Natural killer cell (primary cell): Measurements from ENCODE around the gene MIA3. TPM values are rescaled to one million over a fixed set of nuclear protein-coding genes. Genes with fewer than 3 reads are reported as not detected.

Experiments used
- ATAC-seq, 3 donors: fragments of 150-1000 bp in 2 of 3; fragments of 200-7000 bp in 1 of 3; cut with Tn5 transposase; 1 replicate in 1 of 3; 2 replicates in 2 of 3; pipeline ENCODE4 v1.10.0; 2021; ENCODE audit warnings: mild to moderate bottlenecking in 2 of 3, moderate library complexity in 2 of 3
- DNase-seq, 2 donors: peaks; one replicate each; pipeline versions ENCODE4 v3.0.0 to v3.0.0-alpha.2; 2013 to 2021; ENCODE audit warnings: mixed read lengths in 1 of 2
- H3K27ac ChIP-seq: one replicate; pipeline ENCODE4 v1.5.1; 2013; ENCODE audit warnings: mild to moderate bottlenecking, low read length
- H3K27me3 ChIP-seq: one replicate; pipeline ENCODE4 v1.6.1; 2013; ENCODE audit warnings: low read length; ENCODE audit not compliant: control insufficient read depth, insufficient read depth
- H3K36me3 ChIP-seq: one replicate; pipeline ENCODE4 v1.6.1; 2013; ENCODE audit warnings: low read length; ENCODE audit not compliant: control insufficient read depth, insufficient read depth
- H3K4me1 ChIP-seq: one replicate; pipeline ENCODE4 v1.6.1; 2013; ENCODE audit warnings: low read length; ENCODE audit not compliant: control insufficient read depth, insufficient read depth
- H3K4me3 ChIP-seq: one replicate; pipeline ENCODE4 v1.5.1; 2013; ENCODE audit warnings: low read length
- H3K9me3 ChIP-seq: one replicate; pipeline ENCODE4 v1.6.1; 2013; ENCODE audit warnings: low read length; ENCODE audit not compliant: control insufficient read depth, insufficient read depth
- H3K27ac Mint-ChIP-seq, 2 donors: one replicate each; pipeline ENCODE4 v1.8.0; 2022; ENCODE audit warnings: mild to moderate bottlenecking in 2 of 2, mixed read lengths in 2 of 2, moderate library complexity in 1 of 2
- H3K27me3 Mint-ChIP-seq, 2 donors: one replicate each; pipeline ENCODE4 v1.8.0; 2022; ENCODE audit warnings: low read depth in 2 of 2, mixed read lengths in 2 of 2
- H3K36me3 Mint-ChIP-seq: one replicate; pipeline ENCODE4 v1.8.0; 2022; ENCODE audit warnings: mixed read lengths
- H3K4me1 Mint-ChIP-seq, 2 donors: one replicate each; pipeline ENCODE4 v1.8.0; 2022; ENCODE audit warnings: mixed read lengths in 2 of 2
- H3K4me3 Mint-ChIP-seq: one replicate; pipeline ENCODE4 v1.8.0; 2022; ENCODE audit warnings: mild to moderate bottlenecking, moderate library complexity, mixed read lengths
- H3K9me3 Mint-ChIP-seq, 2 donors: one replicate each; pipeline ENCODE4 v1.8.0; 2022; ENCODE audit warnings: mixed read lengths in 2 of 2
- WGBS: methylation state at CpG from one replicate; pipeline ENCODE4 v1.1.7; 2013; ENCODE audit warnings: missing lambda C conversion rate; ENCODE audit not compliant: insufficient coverage; 5-methylcytosine and 5-hydroxymethylcytosine counted together
- intact Hi-C: fragments of 100-400 bp; cut with micrococcal nuclease; formaldehyde crosslinking; loops from one replicate; pipeline ENCODE4 v1.14.2; 2022
- total RNA-seq, 4 donors: library from RNA; stranded (reverse); fragments of 120-200 nt in 1 of 4; gene quantifications; one replicate each; pipeline versions ENCODE4 v1.2.3 to v1.2.4, GENCODE V29; 2013 to 2022
- TF ChIP-seq, protein P1 (sequence below): fragments of 200-600 bp; IDR thresholded peaks from one replicate; pipeline ENCODE4 v1.8.0; 2022; ENCODE audit warnings: antibody characterized with exemption

Gene MIA3
- total RNA-seq, 3 donors from 2014 or later (not counting 1 experiment from before 2014, with no cell fraction given), result 87.0 to 98.8 (median 94.0) TPM

DNA sequence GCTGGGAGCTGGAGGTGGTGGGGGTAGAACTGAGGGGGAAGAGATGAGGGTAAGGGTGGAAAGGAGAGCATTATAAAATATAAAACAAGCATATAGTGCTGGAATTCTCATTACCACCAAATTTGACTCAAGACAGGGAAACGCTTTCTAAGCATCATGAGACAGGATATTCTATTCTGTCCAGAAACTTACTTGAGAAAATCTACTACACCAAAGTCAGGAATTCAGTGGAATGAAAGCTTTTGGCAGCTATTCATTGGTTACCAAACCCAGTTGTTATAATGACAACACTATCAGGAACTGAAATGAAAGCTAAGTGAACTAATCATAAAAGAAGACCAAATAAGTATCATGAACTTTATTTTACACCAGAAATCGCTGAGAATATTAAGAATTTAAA lies 79.9 kb downstream of the MIA3 start:
- TF ChIP-seq, protein P1, sequence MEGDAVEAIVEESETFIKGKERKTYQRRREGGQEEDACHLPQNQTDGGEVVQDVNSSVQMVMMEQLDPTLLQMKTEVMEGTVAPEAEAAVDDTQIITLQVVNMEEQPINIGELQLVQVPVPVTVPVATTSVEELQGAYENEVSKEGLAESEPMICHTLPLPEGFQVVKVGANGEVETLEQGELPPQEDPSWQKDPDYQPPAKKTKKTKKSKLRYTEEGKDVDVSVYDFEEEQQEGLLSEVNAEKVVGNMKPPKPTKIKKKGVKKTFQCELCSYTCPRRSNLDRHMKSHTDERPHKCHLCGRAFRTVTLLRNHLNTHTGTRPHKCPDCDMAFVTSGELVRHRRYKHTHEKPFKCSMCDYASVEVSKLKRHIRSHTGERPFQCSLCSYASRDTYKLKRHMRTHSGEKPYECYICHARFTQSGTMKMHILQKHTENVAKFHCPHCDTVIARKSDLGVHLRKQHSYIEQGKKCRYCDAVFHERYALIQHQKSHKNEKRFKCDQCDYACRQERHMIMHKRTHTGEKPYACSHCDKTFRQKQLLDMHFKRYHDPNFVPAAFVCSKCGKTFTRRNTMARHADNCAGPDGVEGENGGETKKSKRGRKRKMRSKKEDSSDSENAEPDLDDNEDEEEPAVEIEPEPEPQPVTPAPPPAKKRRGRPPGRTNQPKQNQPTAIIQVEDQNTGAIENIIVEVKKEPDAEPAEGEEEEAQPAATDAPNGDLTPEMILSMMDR, result no peak
- H3K27ac Mint-ChIP-seq, result no peak overlapping the region
- H3K36me3 Mint-ChIP-seq, result peaks cover 7% of the 10 kb centered on the region
- H3K4me1 Mint-ChIP-seq, result peaks cover 19 to 24% of the 10 kb centered on the region in 2 donors
- peaks cover 41% of the 10 kb centered on the region for H3K36me3 ChIP-seq
- no peaks in the 10 kb centered on the region for H3K9me3 ChIP-seq
- H3K4me3 Mint-ChIP-seq, result no peak overlapping the region
- H3K9me3 Mint-ChIP-seq, result no peaks in the 10 kb centered on the region
- 100% methylated on average over 1 of the region's 2 CpGs for WGBS
- H3K4me3 ChIP-seq, result no peak overlapping the region
- H3K27me3 Mint-ChIP-seq, result no peaks in the 10 kb centered on the region
- DNase-seq (no peak), ATAC-seq (no peak)
- no peak overlapping the region for H3K27ac ChIP-seq
- H3K27me3 ChIP-seq, result no peaks in the 10 kb centered on the region
- peaks cover 4% of the 10 kb centered on the region for H3K4me1 ChIP-seq
- intact Hi-C loops, result no loop called here

GRCh38 chr1:222702210-222702609 lies 84.3 kb downstream of the MIA3 start:
- H3K36me3 ChIP-seq, result peaks cover 33% of the 10 kb centered on the region
- H3K4me3 Mint-ChIP-seq, result no peak overlapping the region

GRCh38 chr1:222704260-222704659 lies 86.4 kb downstream of the MIA3 start:
- ATAC-seq (no peak), DNase-seq (no peak)
- H3K36me3 ChIP-seq, result peaks cover 28% of the 10 kb centered on the region
- H3K9me3 ChIP-seq, result no peaks in the 10 kb centered on the region
- H3K4me3 Mint-ChIP-seq, result no peak overlapping the region
- no peaks in the 10 kb centered on the region for H3K9me3 Mint-ChIP-seq
- H3K4me3 ChIP-seq, result no peak overlapping the region
- H3K4me1 Mint-ChIP-seq, result peaks cover 17 to 38% of the 10 kb centered on the region in 2 donors
- intact Hi-C loops, result no loop called here
- peaks cover 8% of the 10 kb centered on the region for H3K36me3 Mint-ChIP-seq
- no peak overlapping the region for H3K27ac Mint-ChIP-seq
- TF ChIP-seq, protein P1, result no peak
- no peak overlapping the region for H3K27ac ChIP-seq
- no CpG with 5 or more reads among the region's 1 CpG for WGBS
- no peaks in the 10 kb centered on the region for H3K27me3 ChIP-seq
- no peaks in the 10 kb centered on the region for H3K27me3 Mint-ChIP-seq
- H3K4me1 ChIP-seq, result no peaks in the 10 kb centered on the region

More at GRCh38 chr1:222702210-222702609, 84.3 kb downstream of the MIA3 start:
- DNase-seq (no peak), ATAC-seq (no peak)
- Histone ChIP-seq H3K27me3 (no peaks in the 10 kb centered on the region), H3K4me1 (no peaks in the 10 kb centered on the region), H3K9me3 (no peaks in the 10 kb centered on the region), H3K4me3 (no peak overlapping the region), H3K27ac (no peak overlapping the region)
- Mint-ChIP-seq H3K4me1 (peaks cover 21 to 38% of the 10 kb centered on the region in 2 donors), H3K27me3 (no peaks in the 10 kb centered on the region), H3K9me3 (no peaks in the 10 kb centered on the region), H3K36me3 (peaks cover 8% of the 10 kb centered on the region), H3K27ac (peak overlapping the region in 1 of 2 donors; percentile 23)
- WGBS, result 93% methylated on average over 3 of the region's 4 CpGs
- TF ChIP-seq, protein P1, result no peak
- intact Hi-C loops, result no loop called here

DNA sequence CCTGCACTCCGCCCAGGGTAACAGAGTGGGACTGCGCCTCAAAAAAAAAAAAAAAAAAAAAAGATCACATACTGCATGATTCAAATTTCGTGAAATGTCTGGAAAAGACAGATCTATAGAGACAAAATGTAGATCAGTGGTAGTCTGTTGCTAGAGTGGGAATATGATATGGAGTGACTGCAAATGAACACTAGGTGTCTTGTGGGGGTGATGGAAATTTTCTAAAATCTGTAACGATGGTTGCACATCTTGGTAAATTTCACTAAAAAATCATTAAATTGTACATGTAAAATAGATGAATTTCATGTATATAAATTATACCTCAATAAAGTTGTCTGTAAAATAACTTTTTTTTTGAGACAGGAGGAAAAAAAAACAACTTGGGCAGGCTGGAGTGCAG lies 88.9 kb downstream of the MIA3 start:
- Histone ChIP-seq H3K27me3 (no peaks in the 10 kb centered on the region), H3K4me3 (no peak overlapping the region), H3K9me3 (no peaks in the 10 kb centered on the region), H3K4me1 (peaks cover 2% of the 10 kb centered on the region), H3K27ac (no peak overlapping the region), H3K36me3 (peaks cover 14% of the 10 kb centered on the region)
- intact Hi-C loops, result no loop called here
- DNase-seq (peak in 1 of 2 donors; percentile 14), ATAC-seq (no peak)
- WGBS, result 50% methylated on average over 2 of the region's 4 CpGs
- H3K27me3 Mint-ChIP-seq, result no peaks in the 10 kb centered on the region
- H3K4me3 Mint-ChIP-seq, result no peak overlapping the region
- H3K9me3 Mint-ChIP-seq, result no peaks in the 10 kb centered on the region
- H3K36me3 Mint-ChIP-seq, result peaks cover 8% of the 10 kb centered on the region
- no peak overlapping the region for H3K27ac Mint-ChIP-seq
- TF ChIP-seq, protein P1, result peak; percentile 13
- peaks cover 42 to 63% of the 10 kb centered on the region in 2 donors for H3K4me1 Mint-ChIP-seq
